GM06990 (cell line): ENCODE measurements around the gene NUP214.

ENCODE experiments used
- DNase-seq: peaks from one replicate; pipeline ENCODE4 v3.0.0-alpha.2; 2011; ENCODE audit not compliant: insufficient read length; ENCODE audit errors: extremely low read depth
- H3K27me3 ChIP-seq: replicated peaks from 2 replicates; pipeline ENCODE4 v1.6.0; 2011; ENCODE audit warnings: low read length; ENCODE audit not compliant: control insufficient read depth, insufficient read depth
- H3K36me3 ChIP-seq: 2 replicates; pipeline ENCODE4 v1.5.1; 2011; ENCODE audit warnings: low read length; ENCODE audit not compliant: control insufficient read depth, insufficient read depth
- H3K4me3 ChIP-seq: replicated peaks from 2 replicates; pipeline ENCODE4 v1.5.1; 2011; ENCODE audit warnings: low read depth, mild to moderate bottlenecking, control low read depth, low read length
- CTCF ChIP-seq: IDR thresholded peaks from 2 replicates; pipeline ENCODE4 v1.5.1; 2011; ENCODE audit warnings: low read length, control low read depth, mild to moderate bottlenecking, inconsistent platforms; ENCODE audit not compliant: insufficient read depth, poor library complexity, severe bottlenecking

The NUP214 gene

GRCh38 chr9:131082774-131083512 lies 42.4 kb upstream of the NUP214 start:
- no peaks in the 10 kb centered on the region for H3K36me3 ChIP-seq
- TF ChIP-seq CTCF = no peak
- no peak overlapping the region for H3K4me3 ChIP-seq
- peaks cover 1% of the 10 kb centered on the region for H3K27me3 ChIP-seq
- DNase-seq = no peak

- H3K27me3 ChIP-seq = peaks cover 1% of the 10 kb centered on the region
- no peak for DNase-seq
- no peak overlapping the region for H3K4me3 ChIP-seq
- no peak for TF ChIP-seq CTCF
- H3K36me3 ChIP-seq = no peaks in the 10 kb centered on the region
Measured at GRCh38 chr9:131084661-131085369, 40.6 kb upstream of the NUP214 start.

GRCh38 chr9:131085370-131086122 lies 39.8 kb upstream of the NUP214 start:
- peaks cover 1% of the 10 kb centered on the region for H3K27me3 ChIP-seq
- no peak for TF ChIP-seq CTCF
- no peak for DNase-seq

GRCh38 chr9:131087354-131087893 lies 38.0 kb upstream of the NUP214 start:
- H3K4me3 ChIP-seq = no peak overlapping the region
- TF ChIP-seq CTCF = no peak
- H3K36me3 ChIP-seq = no peaks in the 10 kb centered on the region
- no peak for DNase-seq
- H3K27me3 ChIP-seq = no peaks in the 10 kb centered on the region; the same call in 1 of the 2 replicates

More at GRCh38 chr9:131085370-131086122, 39.8 kb upstream of the NUP214 start:
- Histone ChIP-seq H3K4me3 (no peak overlapping the region), H3K36me3 (no peaks in the 10 kb centered on the region)

- H3K27me3 ChIP-seq = no peaks in the 10 kb centered on the region; the same call in none of the 2 replicates
- no peak overlapping the region for H3K4me3 ChIP-seq
- no peaks in the 10 kb centered on the region for H3K36me3 ChIP-seq
- DNase-seq = no peak
- no peak for TF ChIP-seq CTCF
Measured at GRCh38 chr9:131090025-131090787, 35.2 kb upstream of the NUP214 start.
